SK-N-SH (cell line): ENCODE data around the gene YIPF5.

Experiments
- CTCF ChIP-seq: fragments of 200-600 bp; sonication (generic); IDR thresholded peaks from 2 replicates; pipeline ENCODE4 v1.6.1; 2017; ENCODE audit warnings: antibody characterized with exemption, mild to moderate bottlenecking, moderate library complexity
- GABPA ChIP-seq: IDR thresholded peaks from 2 replicates; pipeline ENCODE4 v1.4.0; 2012; ENCODE audit warnings: low read depth, mild to moderate bottlenecking
- MXI1 ChIP-seq: IDR thresholded peaks from 2 replicates; pipeline ENCODE4 v1.6.1; 2012; ENCODE audit warnings: mild to moderate bottlenecking, low read depth, low read length, improper control_type of control experiment

GRCh38 chr5:144130306-144130705 lies 40.2 kb downstream of the YIPF5 start:
- TF ChIP-seq CTCF, result no peak
- no peak for TF ChIP-seq GABPA
- no peak for TF ChIP-seq MXI1
